GM23248 (cell line): Measurements from ENCODE around the gene DSTYK.

ENCODE experiments used
- EZH2 ChIP-seq: fragments of 200-600 bp; sonication (generic); IDR thresholded peaks from 2 replicates; pipeline ENCODE4 v1.6.1; 2018; ENCODE audit warnings: antibody characterized with exemption, mild to moderate bottlenecking; ENCODE audit not compliant: insufficient read depth, poor library complexity, severe bottlenecking
- EZH2phosphoT487 ChIP-seq: fragments of 200-600 bp; sonication (generic); IDR thresholded peaks from 2 replicates; pipeline ENCODE4 v1.6.1; 2018; ENCODE audit warnings: antibody characterized with exemption, moderate library complexity, mild to moderate bottlenecking, low read depth; ENCODE audit not compliant: insufficient read depth

GRCh38 chr1:205216588-205216987 lies 5.1 kb upstream of the DSTYK start:
- TF ChIP-seq EZH2phosphoT487 (no peak), EZH2 (no peak)
